Esophagus squamous epithelium (tissue), 4 donors: ENCODE measurements around the gene RABGAP1L.

Experiments used
- CTCF ChIP-seq, 6 experiments: fragments of 450-650 bp in 4 of 6; fragments of 200-600 bp in 2 of 6; sonication (generic) in 2 of 6; IDR thresholded peaks; one replicate each; pipeline ENCODE4 v1.5.1; 2016 to 2019; ENCODE audit warnings: antibody characterized with exemption in 6 of 6, mild to moderate bottlenecking in 4 of 6, moderate library complexity in 4 of 6
- POLR2A ChIP-seq, 4 donors: fragments of 450-650 bp; IDR thresholded peaks; one replicate each; pipeline ENCODE4 v1.6.1; 2017; ENCODE audit warnings: antibody characterized with exemption in 4 of 4, mild to moderate bottlenecking in 4 of 4, moderate library complexity in 3 of 4

- TF ChIP-seq CTCF (IDR thresholded peaks at IDR 0.05) (no peak), POLR2A (IDR thresholded peaks at IDR 0.05) (no peak)
Measured at GRCh38 chr1:174700775-174701174, 541.5 kb downstream of the RABGAP1L start.
